Measurements from ENCODE around the gene RALGPS1. TPM values are rescaled to one million over a fixed set of nuclear protein-coding genes. Genes with fewer than 3 reads are reported as not detected.

Gene RALGPS1
- polyA plus RNA-seq, 1 of the 3 experiments (the other 2 are of a cell fraction): 3.9 TPM

DNA sequence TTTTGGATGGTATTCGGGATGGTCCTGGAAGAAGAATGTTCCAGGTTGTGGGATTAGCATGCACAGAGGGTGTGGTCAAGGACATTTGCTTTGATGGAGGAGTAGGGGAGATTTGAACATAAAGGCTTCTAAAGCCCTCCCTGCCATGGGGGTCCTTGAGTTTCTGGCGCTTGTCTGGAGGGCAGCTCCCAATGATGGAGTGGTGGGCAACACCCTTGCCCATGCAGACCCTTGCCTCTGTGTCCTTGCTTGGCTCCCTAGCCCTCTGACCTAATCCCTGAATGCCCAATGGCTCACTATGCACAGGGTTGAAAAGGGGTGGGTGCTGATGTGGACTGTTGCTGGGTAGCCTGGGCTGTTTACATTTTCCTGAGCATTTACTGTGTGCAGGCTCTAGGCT, 66.6 kb downstream of the RALGPS1 start:
- WGBS (ENCODE audit: low lambda C conversion rate): 89% methylated on average over 2 of the region's 2 CpGs
- no peak for DNase-seq
- Histone ChIP-seq H3K27me3 (ENCODE audit: insufficient read depth) (no peaks in the 10 kb centered on the region), H3K9me3 (no peaks in the 10 kb centered on the region), H2AFZ (ENCODE audit: low read depth) (no peak overlapping the region), H3K36me3 (replicated peaks in 1 of 2; ENCODE audit: control insufficient read depth in 1 of 2, insufficient read depth in 2 of 2, low read length in 1 of 2) (no peaks in the 10 kb centered on the region), H3K4me1 (ENCODE audit: control insufficient read depth in 1 of 2, insufficient read depth in 2 of 2, low read depth in 1 of 2, low read length in 1 of 2) (peaks cover 0 to 5% of the 10 kb centered on the region in 2 experiments; a peak in 2 of 4 replicates), H3K79me2 (ENCODE audit: insufficient read depth) (no peaks in the 10 kb centered on the region), H3K27ac (ENCODE audit: low read depth in 2 of 2, low read length in 1 of 2) (no peak overlapping the region), H3K9ac (no peak overlapping the region), H3K4me2 (no peak overlapping the region), H3F3A (replicated peaks; ENCODE audit: insufficient read depth) (no peaks in the 10 kb centered on the region), H3K4me3 (ENCODE audit: low read depth in 2 of 2, low read length in 1 of 2) (no peak overlapping the region), H3K9me2 (no peaks in the 10 kb centered on the region), H4K20me1 (ENCODE audit: insufficient read depth) (no peaks in the 10 kb centered on the region)
- TF ChIP-seq IRF3 (IDR thresholded peaks at IDR 0.05; ENCODE audit: low read depth, low read length): no peak
- no peak for TF ChIP-seq POLR2AphosphoS5 (IDR thresholded peaks at IDR 0.05; ENCODE audit: low read depth, low read length)
- no peak for TF ChIP-seq GABPA (IDR thresholded peaks at IDR 0.05; ENCODE audit: low read depth)
- no peak for TF ChIP-seq FOXJ3 (CRISPR knock-in tag; IDR thresholded peaks at IDR 0.05)
- TF ChIP-seq TCF12 (IDR thresholded peaks at IDR 0.05): no peak
- TF ChIP-seq MXI1 (IDR thresholded peaks at IDR 0.05; ENCODE audit: low read depth, low read length): no peak
- TF ChIP-seq, protein P1, sequence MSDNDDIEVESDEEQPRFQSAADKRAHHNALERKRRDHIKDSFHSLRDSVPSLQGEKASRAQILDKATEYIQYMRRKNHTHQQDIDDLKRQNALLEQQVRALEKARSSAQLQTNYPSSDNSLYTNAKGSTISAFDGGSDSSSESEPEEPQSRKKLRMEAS (IDR thresholded peaks at IDR 0.05; ENCODE audit: low read depth): no peak
- no peak for TF ChIP-seq YY1 (IDR thresholded peaks at IDR 0.05; ENCODE audit: low read depth)
- no peak for TF ChIP-seq GATA2 (CRISPR knock-in tag; IDR thresholded peaks at IDR 0.05)
- TF ChIP-seq EZH2phosphoT487 (IDR thresholded peaks at IDR 0.05; ENCODE audit: borderline replicate concordance, low read depth): no peak
- TF ChIP-seq, protein P2, sequence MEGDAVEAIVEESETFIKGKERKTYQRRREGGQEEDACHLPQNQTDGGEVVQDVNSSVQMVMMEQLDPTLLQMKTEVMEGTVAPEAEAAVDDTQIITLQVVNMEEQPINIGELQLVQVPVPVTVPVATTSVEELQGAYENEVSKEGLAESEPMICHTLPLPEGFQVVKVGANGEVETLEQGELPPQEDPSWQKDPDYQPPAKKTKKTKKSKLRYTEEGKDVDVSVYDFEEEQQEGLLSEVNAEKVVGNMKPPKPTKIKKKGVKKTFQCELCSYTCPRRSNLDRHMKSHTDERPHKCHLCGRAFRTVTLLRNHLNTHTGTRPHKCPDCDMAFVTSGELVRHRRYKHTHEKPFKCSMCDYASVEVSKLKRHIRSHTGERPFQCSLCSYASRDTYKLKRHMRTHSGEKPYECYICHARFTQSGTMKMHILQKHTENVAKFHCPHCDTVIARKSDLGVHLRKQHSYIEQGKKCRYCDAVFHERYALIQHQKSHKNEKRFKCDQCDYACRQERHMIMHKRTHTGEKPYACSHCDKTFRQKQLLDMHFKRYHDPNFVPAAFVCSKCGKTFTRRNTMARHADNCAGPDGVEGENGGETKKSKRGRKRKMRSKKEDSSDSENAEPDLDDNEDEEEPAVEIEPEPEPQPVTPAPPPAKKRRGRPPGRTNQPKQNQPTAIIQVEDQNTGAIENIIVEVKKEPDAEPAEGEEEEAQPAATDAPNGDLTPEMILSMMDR (IDR thresholded peaks at IDR 0.05): no peak
- TF ChIP-seq, protein P3, sequence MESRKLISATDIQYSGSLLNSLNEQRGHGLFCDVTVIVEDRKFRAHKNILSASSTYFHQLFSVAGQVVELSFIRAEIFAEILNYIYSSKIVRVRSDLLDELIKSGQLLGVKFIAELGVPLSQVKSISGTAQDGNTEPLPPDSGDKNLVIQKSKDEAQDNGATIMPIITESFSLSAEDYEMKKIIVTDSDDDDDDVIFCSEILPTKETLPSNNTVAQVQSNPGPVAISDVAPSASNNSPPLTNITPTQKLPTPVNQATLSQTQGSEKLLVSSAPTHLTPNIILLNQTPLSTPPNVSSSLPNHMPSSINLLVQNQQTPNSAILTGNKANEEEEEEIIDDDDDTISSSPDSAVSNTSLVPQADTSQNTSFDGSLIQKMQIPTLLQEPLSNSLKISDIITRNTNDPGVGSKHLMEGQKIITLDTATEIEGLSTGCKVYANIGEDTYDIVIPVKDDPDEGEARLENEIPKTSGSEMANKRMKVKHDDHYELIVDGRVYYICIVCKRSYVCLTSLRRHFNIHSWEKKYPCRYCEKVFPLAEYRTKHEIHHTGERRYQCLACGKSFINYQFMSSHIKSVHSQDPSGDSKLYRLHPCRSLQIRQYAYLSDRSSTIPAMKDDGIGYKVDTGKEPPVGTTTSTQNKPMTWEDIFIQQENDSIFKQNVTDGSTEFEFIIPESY (IDR thresholded peaks at IDR 0.05; ENCODE audit: borderline replicate concordance, low read depth): no peak
- TF ChIP-seq TAF1 (IDR thresholded peaks at IDR 0.05; ENCODE audit: borderline replicate concordance, low read depth, low read length): no peak
- TF ChIP-seq REST (IDR thresholded peaks at IDR 0.05; ENCODE audit: low read depth, low read length): no peak
- TF ChIP-seq FOXM1 (IDR thresholded peaks at IDR 0.05; ENCODE audit: low read depth): no peak
- TF ChIP-seq SIN3A (IDR thresholded peaks at IDR 0.05; ENCODE audit: borderline replicate concordance, low read depth, low read length): no peak
- TF ChIP-seq, protein P4, sequence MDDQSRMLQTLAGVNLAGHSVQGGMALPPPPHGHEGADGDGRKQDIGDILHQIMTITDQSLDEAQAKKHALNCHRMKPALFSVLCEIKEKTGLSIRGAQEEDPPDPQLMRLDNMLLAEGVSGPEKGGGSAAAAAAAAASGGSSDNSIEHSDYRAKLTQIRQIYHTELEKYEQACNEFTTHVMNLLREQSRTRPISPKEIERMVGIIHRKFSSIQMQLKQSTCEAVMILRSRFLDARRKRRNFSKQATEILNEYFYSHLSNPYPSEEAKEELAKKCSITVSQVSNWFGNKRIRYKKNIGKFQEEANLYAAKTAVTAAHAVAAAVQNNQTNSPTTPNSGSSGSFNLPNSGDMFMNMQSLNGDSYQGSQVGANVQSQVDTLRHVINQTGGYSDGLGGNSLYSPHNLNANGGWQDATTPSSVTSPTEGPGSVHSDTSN (IDR thresholded peaks at IDR 0.05): no peak
- TF ChIP-seq TEAD4 (IDR thresholded peaks at IDR 0.05; ENCODE audit: borderline replicate concordance, insufficient read depth): no peak
- no peak for TF ChIP-seq RAD21 (IDR thresholded peaks at IDR 0.05; ENCODE audit: low read length)
- ChIA-PET POLR2A (no interaction called here), CTCF (interaction anchor here (0.7 to 2.7 kb wide), 3 partner anchors 15 to 219 kb away, joined by 3 to 9 read pairs (median 4); no protein-coding TSS in a partner anchor)
